GM12891 (cell line): ENCODE results near the gene PTPRU.

ENCODE experiments used
- PAX5 ChIP-seq: IDR thresholded peaks from 2 replicates; pipeline ENCODE4 v1.6.1; 2011; ENCODE audit warnings: low read length, moderate library complexity, mild to moderate bottlenecking; ENCODE audit not compliant: insufficient read depth, severe bottlenecking
- POLR2A ChIP-seq: IDR thresholded peaks from 2 replicates; pipeline ENCODE4 v1.6.1; 2011; ENCODE audit warnings: low read depth, low read length, control low read depth
- POLR2AphosphoS5 ChIP-seq: IDR thresholded peaks from 2 replicates; pipeline ENCODE4 v1.6.1; 2011; ENCODE audit warnings: low read depth, low read length, control low read depth
- SPI1 ChIP-seq: IDR thresholded peaks from 2 replicates; pipeline ENCODE4 v1.6.1; 2011; ENCODE audit warnings: low read depth, low read length, control low read depth
- TAF1 ChIP-seq: IDR thresholded peaks from 2 replicates; pipeline ENCODE4 v1.6.1; 2011; ENCODE audit warnings: low read depth, low read length, control low read depth

- TF ChIP-seq POLR2A (no peak), TAF1 (no peak), POLR2AphosphoS5 (no peak), SPI1 (no peak), PAX5 (no peak)
Observed at GRCh38 chr1:29365906-29366670, 129.8 kb downstream of the PTPRU start.
